GM12878 (cell line): ENCODE results near the gene PRKRA. TPM values are rescaled to one million over a fixed set of nuclear protein-coding genes. Genes with fewer than 3 reads are reported as not detected.

Experiments
- ATAC-seq: fragments of 200-7000 bp; cut with Tn5 transposase; 3 replicates; pipeline ENCODE4 v1.9.1; 2020; ENCODE audit warnings: mild to moderate bottlenecking, moderate library complexity
- BruUV-seq: library from RNA; stranded (reverse); fragments of 400-500 nt; replicated peaks from 2 replicates; lab custom pipeline; 2021; lab: Mats Ljungman, UMichigan
- CTCF ChIA-PET: fragments of 300-600 bp; sonication (Branson Sonifier 250); formaldehyde crosslinking; extraction: SDS; loops from one replicate; lab custom pipeline; 2021; ENCODE audit warnings: inconsistent platforms; lab: Yijun Ruan, JAX
- POLR2A ChIA-PET: fragments of 350-600 bp; formaldehyde crosslinking; extraction: SDS; loops from one replicate; lab custom pipeline; 2021; ENCODE audit warnings: inconsistent platforms; lab: Charles Lee
- RAD21 ChIA-PET: fragments of 300-600 bp; sonication (Branson Sonifier 250); formaldehyde crosslinking; loops from one replicate; lab custom pipeline; 2023; ENCODE audit warnings: antibody characterized with exemption; ENCODE audit not compliant: unreplicated experiment; lab: Charles Lee
- SMC1A ChIA-PET: fragments of 300-600 bp; sonication (Branson Sonifier 250); formaldehyde crosslinking; loops from one replicate; lab custom pipeline; 2023; ENCODE audit not compliant: unreplicated experiment, uncharacterized antibody; lab: Charles Lee
- DNase-seq: peaks from one replicate; pipeline ENCODE4 v3.0.0-alpha.2; 2011; ENCODE audit warnings: low read depth, low spot score
- FAIRE-seq: peaks from 3 replicates; lab custom pipeline; 2011; peaks lifted over from hg19 to GRCh38; lab: Jason Lieb, UNC
- H2AFZ ChIP-seq: 2 replicates; pipeline ENCODE4 v1.6.0; 2011; ENCODE audit warnings: low read depth, low read length, control low read depth; ENCODE audit not compliant: control insufficient read depth
- H3K27ac ChIP-seq: 2 replicates; pipeline ENCODE4 v1.5.1; 2011; ENCODE audit warnings: control low read depth; ENCODE audit not compliant: control insufficient read depth, insufficient read depth
- H3K27me3 ChIP-seq, 2 experiments: replicated peaks in 1 of 2; 2 replicates each; pipeline versions ENCODE4 v1.6.0 to v1.6.1; 2011; ENCODE audit warnings: low read length in 1 of 2; ENCODE audit not compliant: control insufficient read depth in 2 of 2, insufficient read depth in 2 of 2
- H3K36me3 ChIP-seq, 2 experiments: 2 replicates each; pipeline ENCODE4 v1.5.1; 2011; ENCODE audit warnings: low read length in 1 of 2; ENCODE audit not compliant: control insufficient read depth in 2 of 2, insufficient read depth in 2 of 2
- H3K4me1 ChIP-seq: 2 replicates; pipeline ENCODE4 v1.6.1; 2011; ENCODE audit warnings: mild to moderate bottlenecking, low read length, moderate library complexity, mixed read lengths; ENCODE audit not compliant: control insufficient read depth, insufficient read depth
- H3K4me2 ChIP-seq: 2 replicates; pipeline ENCODE4 v1.6.0; 2011; ENCODE audit warnings: control low read depth; ENCODE audit not compliant: control insufficient read depth, insufficient read depth
- H3K4me3 ChIP-seq: fragments of 200-600 bp; sonication (generic); 2 replicates; pipeline ENCODE4 v1.5.1; 2016
- H3K79me2 ChIP-seq: 2 replicates; pipeline ENCODE4 v1.6.0; 2011; ENCODE audit warnings: low read length; ENCODE audit not compliant: control insufficient read depth, insufficient read depth
- H3K9ac ChIP-seq: 2 replicates; pipeline ENCODE4 v1.8.0; 2011; ENCODE audit warnings: low read length, control low read depth, mixed read lengths; ENCODE audit not compliant: control insufficient read depth, insufficient read depth
- H3K9me3 ChIP-seq: replicated peaks from 3 replicates; pipeline ENCODE4 v1.5.1; 2011; ENCODE audit warnings: mild to moderate bottlenecking, low read length; ENCODE audit not compliant: control insufficient read depth, insufficient read depth
- H4K20me1 ChIP-seq: 2 replicates; pipeline ENCODE4 v1.6.0; 2011; ENCODE audit not compliant: control insufficient read depth, insufficient read depth
- WGBS: methylation state at CpG from one replicate; pipeline ENCODE4 v1.1.6; 2016; ENCODE audit warnings: low lambda C conversion rate; ENCODE audit not compliant: insufficient replicate concordance, insufficient coverage; ENCODE audit errors: missing lambda C conversion rate; 5-methylcytosine and 5-hydroxymethylcytosine counted together
- in situ Hi-C: fragments of 300-500 bp; cut with MboI; formaldehyde crosslinking; loops from 9 replicates; pipeline ENCODE4 v1.14.3; 2018; ENCODE audit warnings: mixed read lengths
- intact Hi-C: fragments of 100-400 bp; cut with micrococcal nuclease; formaldehyde crosslinking; loops from one replicate; pipeline ENCODE4 v1.14.2; 2022; ENCODE audit not compliant: unreplicated experiment
- polyA plus RNA-seq, 11 experiments: library from polyadenylated mRNA; depleted of rRNA in 4 of 11; unstranded in 6 of 11; stranded (reverse) in 5 of 11; fragments of >200 nt; fragmentation: Nextera tagmentation in 4 of 11; fragmentation: Illumina TruSeq in 1 of 11; extraction: Ambion mirVana in 4 of 11; extraction: Trizol in 1 of 11; gene quantifications; 1 replicate in 1 of 11; 2 replicates in 10 of 11; pipeline versions ENCODE4 v1.2.1 to v1.2.3, GENCODE V29; 2011 to 2016; ENCODE audit warnings: inconsistent platforms in 2 of 11, missing spikeins in 2 of 11, low read depth in 1 of 11
- total RNA-seq, 4 experiments: library from RNA; depleted of rRNA in 3 of 4; stranded (reverse); fragments of >200 nt in 3 of 4; fragmentation: Illumina TruSeq in 1 of 4; extraction: Trizol in 1 of 4; gene quantifications; 2 replicates each; pipeline versions ENCODE4 v1.2.1 to v1.2.3, GENCODE V29; 2013 to 2021
- TF ChIP-seq, protein P1 (sequence below): IDR thresholded peaks from 2 replicates; pipeline ENCODE4 v1.6.1; 2012; ENCODE audit warnings: low read length, inconsistent platforms
- TF ChIP-seq, protein P2 (sequence below): fragments of 450-650 bp; IDR thresholded peaks from 2 replicates; pipeline ENCODE4 v1.6.1; 2018; ENCODE audit warnings: mild to moderate bottlenecking, low read depth, moderate library complexity; ENCODE audit not compliant: partially characterized antibody

The PRKRA gene
- total and polyA plus RNA-seq, 10 of the 15 experiments (the other 5 are each of a cell fraction or from before 2014, with no cell fraction given) = 19.1 to 75.6 (median 51.7) TPM

DNA sequence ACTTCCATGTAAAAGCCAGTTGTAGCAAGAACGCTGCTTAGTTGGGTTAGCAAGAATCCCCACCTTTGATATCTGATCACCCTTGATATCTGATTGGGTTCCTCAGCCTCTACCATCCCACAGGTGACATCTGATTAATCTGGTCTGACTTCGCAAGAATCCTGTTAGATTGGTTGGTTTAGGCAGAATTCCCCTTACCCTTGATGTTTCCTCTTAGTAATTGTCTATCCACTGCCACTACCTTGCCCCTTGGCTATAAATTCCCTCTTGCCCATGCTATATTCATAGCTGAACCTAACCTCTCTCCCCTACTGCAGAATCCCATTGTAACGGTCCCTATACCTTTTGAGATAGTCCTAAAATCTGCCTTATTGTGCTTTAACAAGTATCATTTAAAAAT is 33.1 kb downstream of the PRKRA start:
- ChIA-PET CTCF (interaction anchor here (0.7 to 12.4 kb wide), 13 partner anchors 10 to 309 kb away, joined by 3 to 702 read pairs (median 13); partner anchors contain the start of genes PJVK, PRKRA and RBM45), RAD21 (interaction anchor here (0.6 to 8.3 kb wide), 10 partner anchors 13 to 307 kb away, joined by 4 to 162 read pairs (median 6); partner anchors contain the start of genes PJVK, PRKRA and RBM45), SMC1A (interaction anchor here (0.8 to 10.6 kb wide), 13 partner anchors 11 to 305 kb away, joined by 3 to 454 read pairs (median 8); partner anchors contain the start of gene RBM45), POLR2A (interaction anchor here (0.6 to 3.1 kb wide), 9 partner anchors 14 to 581 kb away, joined by 4 to 21 read pairs (median 5); partner anchors contain the start of genes PJVK, PRKRA and RBM45)
- TF ChIP-seq, protein P1, sequence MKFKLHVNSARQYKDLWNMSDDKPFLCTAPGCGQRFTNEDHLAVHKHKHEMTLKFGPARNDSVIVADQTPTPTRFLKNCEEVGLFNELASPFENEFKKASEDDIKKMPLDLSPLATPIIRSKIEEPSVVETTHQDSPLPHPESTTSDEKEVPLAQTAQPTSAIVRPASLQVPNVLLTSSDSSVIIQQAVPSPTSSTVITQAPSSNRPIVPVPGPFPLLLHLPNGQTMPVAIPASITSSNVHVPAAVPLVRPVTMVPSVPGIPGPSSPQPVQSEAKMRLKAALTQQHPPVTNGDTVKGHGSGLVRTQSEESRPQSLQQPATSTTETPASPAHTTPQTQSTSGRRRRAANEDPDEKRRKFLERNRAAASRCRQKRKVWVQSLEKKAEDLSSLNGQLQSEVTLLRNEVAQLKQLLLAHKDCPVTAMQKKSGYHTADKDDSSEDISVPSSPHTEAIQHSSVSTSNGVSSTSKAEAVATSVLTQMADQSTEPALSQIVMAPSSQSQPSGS = no peak
- TF ChIP-seq, protein P2, sequence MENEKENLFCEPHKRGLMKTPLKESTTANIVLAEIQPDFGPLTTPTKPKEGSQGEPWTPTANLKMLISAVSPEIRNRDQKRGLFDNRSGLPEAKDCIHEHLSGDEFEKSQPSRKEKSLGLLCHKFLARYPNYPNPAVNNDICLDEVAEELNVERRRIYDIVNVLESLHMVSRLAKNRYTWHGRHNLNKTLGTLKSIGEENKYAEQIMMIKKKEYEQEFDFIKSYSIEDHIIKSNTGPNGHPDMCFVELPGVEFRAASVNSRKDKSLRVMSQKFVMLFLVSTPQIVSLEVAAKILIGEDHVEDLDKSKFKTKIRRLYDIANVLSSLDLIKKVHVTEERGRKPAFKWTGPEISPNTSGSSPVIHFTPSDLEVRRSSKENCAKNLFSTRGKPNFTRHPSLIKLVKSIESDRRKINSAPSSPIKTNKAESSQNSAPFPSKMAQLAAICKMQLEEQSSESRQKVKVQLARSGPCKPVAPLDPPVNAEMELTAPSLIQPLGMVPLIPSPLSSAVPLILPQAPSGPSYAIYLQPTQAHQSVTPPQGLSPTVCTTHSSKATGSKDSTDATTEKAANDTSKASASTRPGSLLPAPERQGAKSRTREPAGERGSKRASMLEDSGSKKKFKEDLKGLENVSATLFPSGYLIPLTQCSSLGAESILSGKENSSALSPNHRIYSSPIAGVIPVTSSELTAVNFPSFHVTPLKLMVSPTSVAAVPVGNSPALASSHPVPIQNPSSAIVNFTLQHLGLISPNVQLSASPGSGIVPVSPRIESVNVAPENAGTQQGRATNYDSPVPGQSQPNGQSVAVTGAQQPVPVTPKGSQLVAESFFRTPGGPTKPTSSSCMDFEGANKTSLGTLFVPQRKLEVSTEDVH = no peak
- H3K36me3 ChIP-seq = no peaks in the 10 kb centered on the region; a peak in 1 of 4 replicates
- no peak overlapping the region for H3K9ac ChIP-seq
- peaks cover 6% of the 10 kb centered on the region; the same call in 1 of the 2 replicates for H3K4me1 ChIP-seq
- no peaks in the 10 kb centered on the region; the same call in 2 of the 3 replicates for H3K9me3 ChIP-seq
- DNase-seq (no peak), ATAC-seq (no peak), FAIRE-seq (no peak)
- H2AFZ ChIP-seq = no peak overlapping the region
- intact Hi-C loops (no loop called here), in situ Hi-C loops (loop anchor here (5.0 kb wide), 2 partner anchors 111 to 306 kb away; partner anchors contain the start of gene RBM45)
- no TSS peak for BruUV-seq
- H4K20me1 ChIP-seq = no peaks in the 10 kb centered on the region
- peaks cover 28% of the 10 kb centered on the region for H3K79me2 ChIP-seq
- no peak overlapping the region for H3K4me3 ChIP-seq
- H3K27ac ChIP-seq = no peak overlapping the region
- no peaks in the 10 kb centered on the region for H3K27me3 ChIP-seq
- 90% methylated on average over 3 of the region's 3 CpGs for WGBS
- peak overlapping the region; percentile 53 for H3K4me2 ChIP-seq
